ENCODE measurements around the gene UGT2B15. TPM values are rescaled to one million over a fixed set of nuclear protein-coding genes. Genes with fewer than 3 reads are reported as not detected.
"Not testable (repeated sequence)": the region's sequence is repeated elsewhere in the genome, so short reads cannot be mapped to it uniquely, and the experiment has no call there.

Gene UGT2B15
- total and polyA plus RNA-seq, 12 donors, result not detected

GRCh38 chr4:68712207-68712606 lies 41.8 kb upstream of the UGT2B15 start:
- WGBS, 2 donors, result 70 to 73% methylated on average over 3 of the region's 3 CpGs
- H3K9me3 ChIP-seq, result peaks cover 0 to 4% (median 0%) of the 10 kb centered on the region in 11 donors
- no peak for DNase-seq
- H3K27ac ChIP-seq, result no peak overlapping the region
- intact Hi-C loops (cut with DNase I), result no loop called here
- no peak overlapping the region for H3K4me3 ChIP-seq
- no peak for TF ChIP-seq CTCF (IDR thresholded peaks at IDR 0.05)
- ATAC-seq, result no peak
- H3K4me1 ChIP-seq, result no peaks in the 10 kb centered on the region
- H3K36me3 ChIP-seq, result no peaks in the 10 kb centered on the region
- H3K27me3 ChIP-seq, result no peaks in the 10 kb centered on the region

- TF ChIP-seq CTCF (IDR thresholded peaks at IDR 0.05), result no peak
- Histone ChIP-seq H3K36me3 (no peaks in the 10 kb centered on the region), H3K27me3 (no peaks in the 10 kb centered on the region), H3K9me3 (peaks cover 0 to 4% (median 0%) of the 10 kb centered on the region in 11 donors), H3K4me3 (no peak overlapping the region), H3K4me1 (no peaks in the 10 kb centered on the region), H3K27ac (no peak overlapping the region)
- ATAC-seq (no peak), DNase-seq (no peak)
- intact Hi-C loops (cut with DNase I), result no loop called here
These were observed 38.1 kb upstream of the UGT2B15 start for GRCh38 chr4:68708566-68708965.

DNA sequence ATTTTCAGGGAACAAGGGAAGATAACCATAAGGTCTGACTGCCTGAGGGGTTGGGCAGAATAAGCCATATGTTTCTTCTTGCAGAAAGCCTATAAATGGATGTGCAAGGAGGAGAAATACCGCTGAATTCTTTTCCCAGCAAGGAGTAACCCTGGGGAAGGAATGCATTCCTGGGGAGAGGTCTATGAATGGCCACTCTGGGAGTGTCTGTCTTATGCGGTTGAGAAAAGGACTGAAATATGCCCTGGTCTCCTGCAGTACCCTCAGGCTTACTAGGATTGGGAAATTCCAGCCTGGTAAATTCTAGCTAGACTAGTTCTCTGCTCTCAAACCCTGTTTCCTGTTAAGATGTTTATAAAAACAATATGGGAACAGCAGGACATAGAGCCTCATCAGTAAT lies 32.7 kb upstream of the UGT2B15 start:
- H3K4me3 ChIP-seq; H3K9me3 ChIP-seq; H3K36me3 ChIP-seq; DNase-seq; H3K27ac ChIP-seq; ATAC-seq; H3K27me3 ChIP-seq; H3K4me1 ChIP-seq; intact Hi-C loops (cut with DNase I): not testable (repeated sequence)
- WGBS, 2 donors, result 71 to 80% methylated on average over 2 of the region's 2 CpGs

DNA sequence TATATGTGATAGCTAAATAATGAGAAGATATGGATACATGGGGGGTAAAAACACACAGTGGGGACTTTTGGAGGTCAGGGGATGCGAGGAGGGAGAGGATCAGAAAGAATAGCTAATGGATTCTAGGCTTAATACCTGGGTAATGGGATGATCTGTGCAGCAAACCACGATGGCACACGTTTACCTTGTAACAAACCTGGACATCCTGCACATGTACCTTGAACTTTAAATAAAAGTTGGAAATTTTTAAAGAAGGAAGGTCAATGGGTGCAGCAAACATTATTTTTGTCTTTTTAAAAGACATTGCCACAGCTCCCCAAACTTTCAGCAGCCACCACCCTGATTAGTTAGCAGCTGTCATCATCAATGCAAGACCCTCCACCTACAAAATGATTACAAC lies 29.7 kb upstream of the UGT2B15 start:
- DNase-seq (no peak), ATAC-seq (no peak)
- 57 to 68% methylated on average over 3 of the region's 3 CpGs for WGBS, 2 donors
- TF ChIP-seq CTCF (IDR thresholded peaks at IDR 0.05), result no peak
- Histone ChIP-seq H3K27me3 (no peaks in the 10 kb centered on the region), H3K4me1 (no peaks in the 10 kb centered on the region), H3K36me3 (no peaks in the 10 kb centered on the region), H3K27ac (no peak overlapping the region), H3K4me3 (no peak overlapping the region), H3K9me3 (peaks cover 0 to 4% (median 0%) of the 10 kb centered on the region in 11 donors)
- intact Hi-C loops (cut with DNase I), result no loop called here

- Histone ChIP-seq H3K36me3 (no peaks in the 10 kb centered on the region), H3K9me3 (peaks cover 0 to 34% (median 0%) of the 10 kb centered on the region in 11 donors), H3K27ac (no peak overlapping the region), H3K27me3 (no peaks in the 10 kb centered on the region), H3K4me3 (no peak overlapping the region), H3K4me1 (no peaks in the 10 kb centered on the region)
- no peak for TF ChIP-seq CTCF (IDR thresholded peaks at IDR 0.05)
- 64 to 66% methylated on average over 9 of the region's 9 CpGs for WGBS, 2 donors
- ATAC-seq (no peak), DNase-seq (no peak)
- intact Hi-C loops (cut with DNase I), result no loop called here
These were observed 23.0 kb upstream of the UGT2B15 start for GRCh38 chr4:68693325-68694075.

Data from heart right ventricle (tissue), 16 donors.